Liver (tissue), 9 donors: ENCODE data around the gene TTC23L. TPM values are rescaled to one million over a fixed set of nuclear protein-coding genes. Genes with fewer than 3 reads are reported as not detected.

ENCODE experiments used
- DNase-seq: peaks from one replicate; pipeline ENCODE4 v3.0.0-alpha.2; 2017; ENCODE audit warnings: low spot score
- H3K27ac ChIP-seq, 2 donors: one replicate each; pipeline ENCODE4 v1.7.0; 2013; ENCODE audit warnings: inconsistent platforms in 2 of 2, low read length in 2 of 2, control low read depth in 1 of 2, low read depth in 1 of 2, mild to moderate bottlenecking in 1 of 2
- H3K27me3 ChIP-seq, 4 donors: one replicate each; pipeline versions ENCODE4 v1.6.1 to v1.7.0; 2013; ENCODE audit warnings: low read length in 3 of 4, inconsistent platforms in 1 of 4, mild to moderate bottlenecking in 1 of 4, moderate library complexity in 1 of 4; ENCODE audit not compliant: control insufficient read depth in 4 of 4, insufficient read depth in 4 of 4
- H3K36me3 ChIP-seq, 4 donors: one replicate each; pipeline versions ENCODE4 v1.6.1 to v1.7.0; 2013; ENCODE audit warnings: low read length in 3 of 4, mild to moderate bottlenecking in 3 of 4, low read depth in 1 of 4, moderate library complexity in 1 of 4; ENCODE audit not compliant: control insufficient read depth in 4 of 4, insufficient read depth in 3 of 4
- H3K4me1 ChIP-seq, 4 donors: one replicate each; pipeline versions ENCODE4 v1.6.1 to v1.7.0; 2013; ENCODE audit warnings: low read length in 3 of 4, mild to moderate bottlenecking in 3 of 4, moderate library complexity in 1 of 4; ENCODE audit not compliant: control insufficient read depth in 4 of 4, insufficient read depth in 4 of 4
- H3K4me3 ChIP-seq, 3 donors: one replicate each; pipeline versions ENCODE4 v1.6.1 to v1.7.0; 2013; ENCODE audit warnings: low read length in 3 of 3, control low read depth in 1 of 3, low read depth in 1 of 3, mild to moderate bottlenecking in 1 of 3
- H3K9ac ChIP-seq, 2 donors: one replicate each; pipeline ENCODE4 v1.7.0; 2013; ENCODE audit warnings: low read length in 2 of 2, mild to moderate bottlenecking in 2 of 2, moderate library complexity in 2 of 2, control low read depth in 1 of 2, low read depth in 1 of 2
- H3K9me3 ChIP-seq, 4 donors: one replicate each; pipeline versions ENCODE4 v1.6.1 to v1.7.0; 2013; ENCODE audit warnings: low read length in 3 of 4; ENCODE audit not compliant: control insufficient read depth in 4 of 4
- EGR1 ChIP-seq, 2 donors: IDR thresholded peaks; 2 replicates each; pipeline ENCODE4 v1.6.1; 2016 to 2018; ENCODE audit warnings: antibody characterized with exemption in 2 of 2, low read depth in 2 of 2
- FOXA1 ChIP-seq: IDR thresholded peaks from 2 replicates; pipeline ENCODE4 v1.6.1; 2016; ENCODE audit warnings: antibody characterized with exemption
- FOXA2 ChIP-seq: IDR thresholded peaks from 2 replicates; pipeline ENCODE4 v1.6.1; 2016; ENCODE audit warnings: antibody characterized with exemption
- GABPA ChIP-seq, 2 donors: IDR thresholded peaks in 1 of 2; conservative IDR thresholded peaks in 1 of 2; 2 replicates each; pipeline ENCODE4 v1.6.1; 2016; ENCODE audit warnings: antibody characterized with exemption in 2 of 2, mild to moderate bottlenecking in 1 of 2, moderate library complexity in 1 of 2
- HNF4A ChIP-seq, 2 donors: conservative IDR thresholded peaks; 2 replicates each; pipeline ENCODE4 v1.6.1; 2016; ENCODE audit warnings: antibody characterized with exemption in 2 of 2, mild to moderate bottlenecking in 2 of 2
- HNF4G ChIP-seq: IDR thresholded peaks from 2 replicates; pipeline ENCODE4 v1.6.1; 2016; ENCODE audit warnings: antibody characterized with exemption
- JUND ChIP-seq, 2 donors: IDR thresholded peaks; 2 replicates each; pipeline ENCODE4 v1.6.1; 2016; ENCODE audit warnings: antibody characterized with exemption in 2 of 2
- MAX ChIP-seq: IDR thresholded peaks from 2 replicates; pipeline ENCODE4 v1.6.1; 2016; ENCODE audit warnings: antibody characterized with exemption
- NR2F2 ChIP-seq: IDR thresholded peaks from 2 replicates; pipeline ENCODE4 v1.6.1; 2016; ENCODE audit warnings: antibody characterized with exemption
- SP1 ChIP-seq: IDR thresholded peaks from 2 replicates; pipeline ENCODE4 v1.6.1; 2018; ENCODE audit warnings: antibody characterized with exemption, mild to moderate bottlenecking
- TAF1 ChIP-seq: conservative IDR thresholded peaks from 2 replicates; pipeline ENCODE4 v1.6.1; 2016; ENCODE audit warnings: antibody characterized with exemption, mild to moderate bottlenecking
- YY1 ChIP-seq: IDR thresholded peaks from 2 replicates; pipeline ENCODE4 v1.6.1; 2016; ENCODE audit warnings: antibody characterized with exemption, mild to moderate bottlenecking
- ZBTB33 ChIP-seq: IDR thresholded peaks from 2 replicates; pipeline ENCODE4 v1.6.1; 2016; ENCODE audit warnings: antibody characterized with exemption
- WGBS: extraction: QIAGEN DNeasy Blood & Tissue Kit; methylation state at CpG from one replicate; pipeline ENCODE4 v1.1.7; 2013; 5-methylcytosine and 5-hydroxymethylcytosine counted together
- polyA plus RNA-seq, 2 donors: library from polyadenylated mRNA; stranded (reverse) in 1 of 2; unstranded in 1 of 2; fragments of 200-250 nt in 1 of 2; fragments of >200 nt in 1 of 2; fragmentation: Nextera tagmentation in 1 of 2; extraction: Ambion mirVana in 1 of 2; gene quantifications; one replicate each; pipeline versions ENCODE4 v1.2.1 to v1.2.3, GENCODE V29; 2013 to 2015
- total RNA-seq, 2 donors: library from RNA; depleted of rRNA; stranded (reverse); fragments of >200 nt; gene quantifications; one replicate each; pipeline ENCODE4 v1.2.3, GENCODE V29; 2014
- TF ChIP-seq, protein P1 (sequence below): fragments of 150-350 bp; IDR thresholded peaks from 2 replicates; pipeline ENCODE4 v1.5.1; 2017; ENCODE audit warnings: improper control_type of control experiment, low read depth, low read length; ENCODE audit not compliant: missing input control
- TF ChIP-seq, protein P2 (sequence below): IDR thresholded peaks from 2 replicates; pipeline ENCODE4 v1.6.1; 2016; ENCODE audit warnings: antibody characterized with exemption, mild to moderate bottlenecking
- donor health status: healthy.
- donor health status: healthy.
- donor health status: healthy.
- donor health status: healthy.
- donor health status: healthy.

Gene TTC23L
- total and polyA plus RNA-seq, 4 donors: 0.03 to 0.19 (median 0.08) TPM; not detected in 1

DNA sequence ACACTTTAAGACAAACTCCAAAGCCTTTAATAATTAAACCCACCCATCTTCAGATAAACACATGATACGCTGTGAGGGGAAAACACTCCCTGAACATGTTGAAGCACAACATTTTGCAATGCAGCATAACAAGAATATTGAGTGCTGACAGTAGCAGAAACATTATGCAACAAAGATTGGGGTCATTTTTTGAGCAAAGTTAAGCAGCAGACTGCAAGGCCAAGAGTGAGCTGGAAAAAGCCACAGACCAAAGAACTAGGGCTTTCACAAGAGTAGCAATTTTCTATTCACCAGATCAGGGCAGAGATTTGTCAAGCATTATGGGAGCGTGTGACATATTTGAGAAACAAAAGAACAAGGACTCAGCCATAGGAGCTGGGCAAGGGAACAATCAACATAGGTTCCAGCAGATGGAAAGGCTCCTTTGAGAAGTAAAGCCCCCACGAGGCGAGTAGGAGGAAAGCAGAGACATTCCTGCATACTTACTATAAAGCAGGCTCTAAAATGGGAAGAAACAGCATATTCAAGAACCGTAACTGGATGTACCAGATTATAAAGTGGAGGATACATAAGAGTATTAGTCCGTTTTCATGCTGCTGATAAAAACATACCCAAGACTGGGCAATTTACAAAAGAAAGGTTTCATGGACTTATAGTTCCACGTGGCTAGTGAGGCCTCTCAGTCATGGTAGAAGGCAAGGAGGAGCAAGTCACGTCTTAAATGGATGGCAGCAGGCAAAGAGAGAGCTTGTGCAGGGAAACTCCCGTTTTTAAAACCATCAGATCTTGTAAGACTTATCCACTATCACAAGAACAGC, 4.8 kb upstream of the TTC23L start (continued):
- TF ChIP-seq ZBTB33: no peak
- TF ChIP-seq FOXA1: no peak
- no peak for TF ChIP-seq JUND (IDR thresholded peaks at IDR 0.05)
- TF ChIP-seq YY1: no peak

DNA sequence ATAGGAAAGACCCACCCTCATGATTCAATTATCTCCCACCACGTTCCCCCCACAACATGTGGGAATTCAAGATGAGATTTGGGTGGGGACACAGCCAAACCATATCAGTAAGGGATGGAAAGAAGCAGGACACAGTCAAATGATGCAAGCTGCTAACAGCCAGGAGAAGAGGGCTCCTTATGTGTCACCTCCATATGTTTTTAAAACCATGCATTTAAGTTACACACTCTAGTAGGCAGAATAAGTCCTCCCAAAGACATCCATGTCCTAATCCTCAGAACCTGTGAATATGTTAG, 4.2 kb upstream of the TTC23L start:
- Histone ChIP-seq H3K36me3 (peaks cover 0 to 28% (median 16%) of the 10 kb centered on the region in 4 donors), H3K9ac (no peak overlapping the region), H3K27ac (no peak overlapping the region), H3K4me3 (no peak overlapping the region), H3K9me3 (no peaks in the 10 kb centered on the region), H3K4me1 (peaks cover 0 to 9% (median 3%) of the 10 kb centered on the region in 4 donors), H3K27me3 (no peaks in the 10 kb centered on the region)
- DNase-seq: no peak
- WGBS: 89% methylated on average over 1 of the region's 1 CpG
- TF ChIP-seq SP1 (no peak), FOXA2 (no peak), JUND (IDR thresholded peaks at IDR 0.05) (no peak), GABPA (IDR thresholded peaks at IDR 0.05 in 1 of 2, conservative IDR thresholded peaks at IDR 0.05 in 1 of 2) (no peak), HNF4G (no peak), EGR1 (IDR thresholded peaks at IDR 0.05; ENCODE audit: low read depth in 2 of 2) (no peak), MAX (no peak), YY1 (no peak), HNF4A (conservative IDR thresholded peaks at IDR 0.05) (no peak), FOXA1 (no peak), NR2F2 (no peak), TAF1 (no peak)
- TF ChIP-seq, protein P1, sequence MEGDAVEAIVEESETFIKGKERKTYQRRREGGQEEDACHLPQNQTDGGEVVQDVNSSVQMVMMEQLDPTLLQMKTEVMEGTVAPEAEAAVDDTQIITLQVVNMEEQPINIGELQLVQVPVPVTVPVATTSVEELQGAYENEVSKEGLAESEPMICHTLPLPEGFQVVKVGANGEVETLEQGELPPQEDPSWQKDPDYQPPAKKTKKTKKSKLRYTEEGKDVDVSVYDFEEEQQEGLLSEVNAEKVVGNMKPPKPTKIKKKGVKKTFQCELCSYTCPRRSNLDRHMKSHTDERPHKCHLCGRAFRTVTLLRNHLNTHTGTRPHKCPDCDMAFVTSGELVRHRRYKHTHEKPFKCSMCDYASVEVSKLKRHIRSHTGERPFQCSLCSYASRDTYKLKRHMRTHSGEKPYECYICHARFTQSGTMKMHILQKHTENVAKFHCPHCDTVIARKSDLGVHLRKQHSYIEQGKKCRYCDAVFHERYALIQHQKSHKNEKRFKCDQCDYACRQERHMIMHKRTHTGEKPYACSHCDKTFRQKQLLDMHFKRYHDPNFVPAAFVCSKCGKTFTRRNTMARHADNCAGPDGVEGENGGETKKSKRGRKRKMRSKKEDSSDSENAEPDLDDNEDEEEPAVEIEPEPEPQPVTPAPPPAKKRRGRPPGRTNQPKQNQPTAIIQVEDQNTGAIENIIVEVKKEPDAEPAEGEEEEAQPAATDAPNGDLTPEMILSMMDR: no peak
- TF ChIP-seq, protein P2, sequence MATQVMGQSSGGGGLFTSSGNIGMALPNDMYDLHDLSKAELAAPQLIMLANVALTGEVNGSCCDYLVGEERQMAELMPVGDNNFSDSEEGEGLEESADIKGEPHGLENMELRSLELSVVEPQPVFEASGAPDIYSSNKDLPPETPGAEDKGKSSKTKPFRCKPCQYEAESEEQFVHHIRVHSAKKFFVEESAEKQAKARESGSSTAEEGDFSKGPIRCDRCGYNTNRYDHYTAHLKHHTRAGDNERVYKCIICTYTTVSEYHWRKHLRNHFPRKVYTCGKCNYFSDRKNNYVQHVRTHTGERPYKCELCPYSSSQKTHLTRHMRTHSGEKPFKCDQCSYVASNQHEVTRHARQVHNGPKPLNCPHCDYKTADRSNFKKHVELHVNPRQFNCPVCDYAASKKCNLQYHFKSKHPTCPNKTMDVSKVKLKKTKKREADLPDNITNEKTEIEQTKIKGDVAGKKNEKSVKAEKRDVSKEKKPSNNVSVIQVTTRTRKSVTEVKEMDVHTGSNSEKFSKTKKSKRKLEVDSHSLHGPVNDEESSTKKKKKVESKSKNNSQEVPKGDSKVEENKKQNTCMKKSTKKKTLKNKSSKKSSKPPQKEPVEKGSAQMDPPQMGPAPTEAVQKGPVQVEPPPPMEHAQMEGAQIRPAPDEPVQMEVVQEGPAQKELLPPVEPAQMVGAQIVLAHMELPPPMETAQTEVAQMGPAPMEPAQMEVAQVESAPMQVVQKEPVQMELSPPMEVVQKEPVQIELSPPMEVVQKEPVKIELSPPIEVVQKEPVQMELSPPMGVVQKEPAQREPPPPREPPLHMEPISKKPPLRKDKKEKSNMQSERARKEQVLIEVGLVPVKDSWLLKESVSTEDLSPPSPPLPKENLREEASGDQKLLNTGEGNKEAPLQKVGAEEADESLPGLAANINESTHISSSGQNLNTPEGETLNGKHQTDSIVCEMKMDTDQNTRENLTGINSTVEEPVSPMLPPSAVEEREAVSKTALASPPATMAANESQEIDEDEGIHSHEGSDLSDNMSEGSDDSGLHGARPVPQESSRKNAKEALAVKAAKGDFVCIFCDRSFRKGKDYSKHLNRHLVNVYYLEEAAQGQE: no peak
